ENCODE measurements around the gene SCYGR2.

GRCh38 chr2:227626580-227627151 lies 28.0 kb downstream of the SCYGR2 start:
- TF ChIP-seq, protein P1, sequence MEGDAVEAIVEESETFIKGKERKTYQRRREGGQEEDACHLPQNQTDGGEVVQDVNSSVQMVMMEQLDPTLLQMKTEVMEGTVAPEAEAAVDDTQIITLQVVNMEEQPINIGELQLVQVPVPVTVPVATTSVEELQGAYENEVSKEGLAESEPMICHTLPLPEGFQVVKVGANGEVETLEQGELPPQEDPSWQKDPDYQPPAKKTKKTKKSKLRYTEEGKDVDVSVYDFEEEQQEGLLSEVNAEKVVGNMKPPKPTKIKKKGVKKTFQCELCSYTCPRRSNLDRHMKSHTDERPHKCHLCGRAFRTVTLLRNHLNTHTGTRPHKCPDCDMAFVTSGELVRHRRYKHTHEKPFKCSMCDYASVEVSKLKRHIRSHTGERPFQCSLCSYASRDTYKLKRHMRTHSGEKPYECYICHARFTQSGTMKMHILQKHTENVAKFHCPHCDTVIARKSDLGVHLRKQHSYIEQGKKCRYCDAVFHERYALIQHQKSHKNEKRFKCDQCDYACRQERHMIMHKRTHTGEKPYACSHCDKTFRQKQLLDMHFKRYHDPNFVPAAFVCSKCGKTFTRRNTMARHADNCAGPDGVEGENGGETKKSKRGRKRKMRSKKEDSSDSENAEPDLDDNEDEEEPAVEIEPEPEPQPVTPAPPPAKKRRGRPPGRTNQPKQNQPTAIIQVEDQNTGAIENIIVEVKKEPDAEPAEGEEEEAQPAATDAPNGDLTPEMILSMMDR (IDR thresholded peaks at IDR 0.05; ENCODE audit: low read depth, low read length, missing input control), result no peak
- TF ChIP-seq, protein P2, sequence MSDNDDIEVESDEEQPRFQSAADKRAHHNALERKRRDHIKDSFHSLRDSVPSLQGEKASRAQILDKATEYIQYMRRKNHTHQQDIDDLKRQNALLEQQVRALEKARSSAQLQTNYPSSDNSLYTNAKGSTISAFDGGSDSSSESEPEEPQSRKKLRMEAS (IDR thresholded peaks at IDR 0.05), result no peak
- TF ChIP-seq JUND (IDR thresholded peaks at IDR 0.05) (no peak), RAD21 (IDR thresholded peaks at IDR 0.05) (no peak), SP1 (IDR thresholded peaks at IDR 0.05) (no peak), HNF4G (IDR thresholded peaks at IDR 0.05) (no peak), YY1 (IDR thresholded peaks at IDR 0.05) (no peak), ZBTB33 (IDR thresholded peaks at IDR 0.05) (no peak), TAF1 (conservative IDR thresholded peaks at IDR 0.05) (no peak)
- TF ChIP-seq, protein P3, sequence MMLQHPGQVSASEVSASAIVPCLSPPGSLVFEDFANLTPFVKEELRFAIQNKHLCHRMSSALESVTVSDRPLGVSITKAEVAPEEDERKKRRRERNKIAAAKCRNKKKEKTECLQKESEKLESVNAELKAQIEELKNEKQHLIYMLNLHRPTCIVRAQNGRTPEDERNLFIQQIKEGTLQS (IDR thresholded peaks at IDR 0.05), result no peak

All from liver (tissue), 3 donors.